Panc1 (cell line): ENCODE results near the gene CCDC107. TPM values are rescaled to one million over a fixed set of nuclear protein-coding genes. Genes with fewer than 3 reads are reported as not detected.

ENCODE experiments used
- ATAC-seq: fragments of 200-7000 bp; cut with Tn5 transposase; 2 replicates; pipeline ENCODE4 v1.9.1; 2020; ENCODE audit warnings: mild to moderate bottlenecking, moderate library complexity
- BruUV-seq: library from RNA; stranded (reverse); fragments of 400-500 nt; replicated peaks from 2 replicates; lab custom pipeline; 2021; lab: Mats Ljungman, UMichigan
- CTCF ChIA-PET: fragments of 300-600 bp; sonication (Branson Sonifier 250); formaldehyde crosslinking; loops from one replicate; lab custom pipeline; 2022; ENCODE audit warnings: antibody characterized with exemption; lab: Charles Lee
- POLR2A ChIA-PET: fragments of 300-600 bp; sonication (Branson Sonifier 250); formaldehyde crosslinking; loops from one replicate; lab custom pipeline; 2022; ENCODE audit warnings: antibody characterized with exemption; lab: Charles Lee
- DNase-seq: peaks from one replicate; pipeline ENCODE4 v3.0.0-alpha.2; 2010; ENCODE audit warnings: low read depth, low spot score
- H3K27ac ChIP-seq: 2 replicates; pipeline ENCODE4 v1.5.1; 2011; ENCODE audit warnings: mild to moderate bottlenecking, low read length, inconsistent platforms
- H3K27me3 ChIP-seq: fragments of 200-500 bp; sonication (Bioruptor generic); 2 replicates; pipeline ENCODE4 v1.6.0; 2014; ENCODE audit warnings: low read length, inconsistent platforms; ENCODE audit not compliant: control insufficient read depth, insufficient read depth
- H3K36me3 ChIP-seq: fragments of 200-500 bp; sonication (Bioruptor generic); 2 replicates; pipeline ENCODE4 v1.5.1; 2014; ENCODE audit warnings: inconsistent platforms, mild to moderate bottlenecking, low read length, moderate library complexity; ENCODE audit not compliant: control insufficient read depth, insufficient read depth
- H3K4me1 ChIP-seq: 2 replicates; pipeline ENCODE4 v1.5.1; 2011; ENCODE audit warnings: inconsistent platforms, mild to moderate bottlenecking, low read length, moderate library complexity; ENCODE audit not compliant: control insufficient read depth, insufficient read depth
- H3K4me3 ChIP-seq, 2 experiments: 2 replicates each; pipeline ENCODE4 v1.5.1; 2011 to 2012; ENCODE audit warnings: low read depth in 2 of 2, low read length in 2 of 2, mild to moderate bottlenecking in 2 of 2, inconsistent platforms in 1 of 2, moderate library complexity in 1 of 2
- H3K9me3 ChIP-seq: fragments of 200-500 bp; sonication (Bioruptor generic); 2 replicates; pipeline ENCODE4 v1.5.1; 2014; ENCODE audit warnings: low read depth, mild to moderate bottlenecking, inconsistent platforms, low read length, moderate library complexity; ENCODE audit not compliant: control insufficient read depth, insufficient read depth
- POLR2AphosphoS5 ChIP-seq: IDR thresholded peaks from 2 replicates; pipeline ENCODE4 v1.6.1; 2012; ENCODE audit warnings: mild to moderate bottlenecking, low read depth, low read length, moderate library complexity
- SIN3A ChIP-seq: IDR thresholded peaks from 2 replicates; pipeline ENCODE4 v1.6.1; 2012; ENCODE audit warnings: low read depth, mild to moderate bottlenecking, low read length, moderate library complexity, borderline replicate concordance; ENCODE audit not compliant: insufficient read depth
- TCF7L2 ChIP-seq: IDR thresholded peaks from 2 replicates; pipeline ENCODE4 v1.6.1; 2011; ENCODE audit warnings: mild to moderate bottlenecking, low read depth, low read length, inconsistent platforms
- in situ Hi-C: cut with HindIII; loops from 2 replicates; pipeline ENCODE4 v1.10.0; 2016; ENCODE audit warnings: low sequenced_read_pairs, low pct_unique_long_range_greater_than_20kb
- intact Hi-C: fragments of 100-400 bp; cut with micrococcal nuclease; formaldehyde crosslinking; loops from one replicate; pipeline ENCODE4 v1.10.0; 2022; ENCODE audit not compliant: unreplicated experiment
- total RNA-seq: library from RNA; stranded (reverse); gene quantifications from one replicate; pipeline ENCODE4 v1.2.1, GENCODE V29; 2021; ENCODE audit not compliant: unreplicated experiment
- TF ChIP-seq, protein P1 (sequence below): fragments of 450-650 bp; IDR thresholded peaks from 2 replicates; pipeline ENCODE4 v1.5.1; 2017; ENCODE audit warnings: mild to moderate bottlenecking
- TF ChIP-seq, protein P2 (sequence below), 2 experiments: IDR thresholded peaks; 2 replicates each; pipeline ENCODE4 v1.6.1; 2011 to 2012; ENCODE audit warnings: low read depth in 2 of 2, control low read depth in 1 of 2, low read length in 1 of 2, mild to moderate bottlenecking in 1 of 2, moderate library complexity in 1 of 2; ENCODE audit not compliant: insufficient read depth in 1 of 2

The CCDC107 gene
- total RNA-seq, 1 experiment from 2014 or later: 39.9 TPM

DNA sequence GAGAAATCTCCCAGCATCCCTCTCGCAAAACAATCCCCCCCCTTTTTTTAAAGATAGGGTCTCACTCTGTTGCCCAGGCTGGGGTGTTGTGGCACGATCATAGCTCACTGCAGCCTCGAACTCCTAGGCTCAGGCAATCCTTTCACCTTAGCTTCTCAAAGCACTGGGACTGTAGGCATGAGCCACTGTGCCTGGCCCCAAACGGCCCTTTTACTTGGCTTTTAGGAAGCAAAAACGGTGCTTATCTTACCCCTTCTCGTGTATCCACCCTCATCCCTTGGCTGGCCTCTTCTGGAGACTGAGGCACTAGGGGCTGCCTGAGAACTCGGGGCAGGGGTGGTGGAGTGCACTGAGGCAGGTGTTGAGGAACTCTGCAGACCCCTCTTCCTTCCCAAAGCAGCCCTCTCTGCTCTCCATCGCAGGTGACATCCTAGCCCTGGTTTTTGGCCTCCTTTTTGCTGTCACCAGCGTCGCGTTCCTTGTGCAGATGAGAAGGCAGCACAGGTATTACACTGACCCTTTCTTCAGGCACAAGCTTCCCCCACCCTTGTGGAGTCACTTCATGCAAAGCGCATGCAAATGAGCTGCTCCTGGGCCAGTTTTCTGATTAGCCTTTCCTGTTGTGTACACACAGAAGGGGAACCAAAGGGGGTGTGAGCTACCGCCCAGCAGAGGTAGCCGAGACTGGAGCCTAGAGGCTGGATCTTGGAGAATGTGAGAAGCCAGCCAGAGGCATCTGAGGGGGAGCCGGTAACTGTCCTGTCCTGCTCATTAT, 22.4 kb downstream of the CCDC107 start:
- ChIA-PET POLR2A (interaction anchor here (0.6 kb wide), 1 partner anchor 367 kb away, joined by 3 read pairs; no protein-coding TSS in a partner anchor), CTCF (interaction anchor here (0.5 to 1.6 kb wide), 2 partner anchors 13 to 19 kb away, joined by 4 to 7 read pairs; no protein-coding TSS in a partner anchor)
- no peaks in the 10 kb centered on the region for H3K27me3 ChIP-seq
- H3K27ac ChIP-seq: no peak overlapping the region; the same call in 1 of the 2 replicates
- peak; percentile 6; the same call in 1 of the 2 replicates for TF ChIP-seq POLR2AphosphoS5
- no peak for TF ChIP-seq SIN3A
- no peaks in the 10 kb centered on the region for H3K36me3 ChIP-seq
- peak; percentile 54 for ATAC-seq
- H3K9me3 ChIP-seq: no peaks in the 10 kb centered on the region
- no TSS peak for BruUV-seq
- no peak overlapping the region for H3K4me3 ChIP-seq
- intact Hi-C loops: no loop called here
- in situ Hi-C loops: no loop called here
- no peak for DNase-seq
- peaks cover 12% of the 10 kb centered on the region; the same call in 1 of the 2 replicates for H3K4me1 ChIP-seq

DNA sequence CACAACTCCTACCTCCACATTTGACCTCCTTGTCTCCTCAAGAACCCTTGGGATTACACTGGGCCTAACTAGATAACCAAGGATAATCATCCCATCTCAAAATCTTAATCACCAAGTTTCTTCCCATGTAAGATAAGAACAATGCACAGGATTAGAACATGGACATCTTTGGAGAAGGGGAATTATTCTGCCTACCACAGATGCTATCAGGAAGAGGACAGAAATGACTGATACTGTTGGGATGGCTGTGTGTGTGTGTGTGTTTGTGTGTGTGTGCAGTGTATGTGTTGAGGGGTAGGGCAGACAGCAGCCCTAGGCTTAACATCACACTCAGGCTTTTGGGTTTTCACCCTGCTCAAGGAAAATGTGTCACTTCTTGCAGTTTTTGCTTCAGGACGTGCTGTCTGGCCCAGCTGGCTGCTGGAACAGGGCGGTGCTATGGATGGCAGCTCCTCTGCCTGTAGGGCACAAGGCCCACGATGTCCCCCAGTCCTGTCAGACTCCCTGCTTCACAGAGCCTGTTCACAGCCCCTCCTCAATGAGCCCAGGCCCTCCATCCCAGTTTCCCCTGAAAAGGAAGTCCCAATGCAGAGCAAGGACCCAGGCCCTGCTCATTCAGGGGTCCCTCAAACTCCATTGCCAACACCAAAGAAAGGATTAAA, 23.4 kb downstream of the CCDC107 start:
- H3K27ac ChIP-seq: peak overlapping the region; percentile 36; the same call in 1 of the 2 replicates
- DNase-seq (no peak), ATAC-seq (peak; percentile 37)
- BruUV-seq: no TSS peak
- H3K27me3 ChIP-seq: no peaks in the 10 kb centered on the region
- no peaks in the 10 kb centered on the region for H3K36me3 ChIP-seq
- peaks cover 12% of the 10 kb centered on the region; the same call in 1 of the 2 replicates for H3K4me1 ChIP-seq
- ChIA-PET POLR2A (no interaction called here), CTCF (no interaction called here)
- 0 out of 2 replicates have a peak, but pooled peaks have one; percentile 44 for TF ChIP-seq POLR2AphosphoS5
- TF ChIP-seq, protein P1, sequence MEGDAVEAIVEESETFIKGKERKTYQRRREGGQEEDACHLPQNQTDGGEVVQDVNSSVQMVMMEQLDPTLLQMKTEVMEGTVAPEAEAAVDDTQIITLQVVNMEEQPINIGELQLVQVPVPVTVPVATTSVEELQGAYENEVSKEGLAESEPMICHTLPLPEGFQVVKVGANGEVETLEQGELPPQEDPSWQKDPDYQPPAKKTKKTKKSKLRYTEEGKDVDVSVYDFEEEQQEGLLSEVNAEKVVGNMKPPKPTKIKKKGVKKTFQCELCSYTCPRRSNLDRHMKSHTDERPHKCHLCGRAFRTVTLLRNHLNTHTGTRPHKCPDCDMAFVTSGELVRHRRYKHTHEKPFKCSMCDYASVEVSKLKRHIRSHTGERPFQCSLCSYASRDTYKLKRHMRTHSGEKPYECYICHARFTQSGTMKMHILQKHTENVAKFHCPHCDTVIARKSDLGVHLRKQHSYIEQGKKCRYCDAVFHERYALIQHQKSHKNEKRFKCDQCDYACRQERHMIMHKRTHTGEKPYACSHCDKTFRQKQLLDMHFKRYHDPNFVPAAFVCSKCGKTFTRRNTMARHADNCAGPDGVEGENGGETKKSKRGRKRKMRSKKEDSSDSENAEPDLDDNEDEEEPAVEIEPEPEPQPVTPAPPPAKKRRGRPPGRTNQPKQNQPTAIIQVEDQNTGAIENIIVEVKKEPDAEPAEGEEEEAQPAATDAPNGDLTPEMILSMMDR: no peak
- TF ChIP-seq, protein P2, sequence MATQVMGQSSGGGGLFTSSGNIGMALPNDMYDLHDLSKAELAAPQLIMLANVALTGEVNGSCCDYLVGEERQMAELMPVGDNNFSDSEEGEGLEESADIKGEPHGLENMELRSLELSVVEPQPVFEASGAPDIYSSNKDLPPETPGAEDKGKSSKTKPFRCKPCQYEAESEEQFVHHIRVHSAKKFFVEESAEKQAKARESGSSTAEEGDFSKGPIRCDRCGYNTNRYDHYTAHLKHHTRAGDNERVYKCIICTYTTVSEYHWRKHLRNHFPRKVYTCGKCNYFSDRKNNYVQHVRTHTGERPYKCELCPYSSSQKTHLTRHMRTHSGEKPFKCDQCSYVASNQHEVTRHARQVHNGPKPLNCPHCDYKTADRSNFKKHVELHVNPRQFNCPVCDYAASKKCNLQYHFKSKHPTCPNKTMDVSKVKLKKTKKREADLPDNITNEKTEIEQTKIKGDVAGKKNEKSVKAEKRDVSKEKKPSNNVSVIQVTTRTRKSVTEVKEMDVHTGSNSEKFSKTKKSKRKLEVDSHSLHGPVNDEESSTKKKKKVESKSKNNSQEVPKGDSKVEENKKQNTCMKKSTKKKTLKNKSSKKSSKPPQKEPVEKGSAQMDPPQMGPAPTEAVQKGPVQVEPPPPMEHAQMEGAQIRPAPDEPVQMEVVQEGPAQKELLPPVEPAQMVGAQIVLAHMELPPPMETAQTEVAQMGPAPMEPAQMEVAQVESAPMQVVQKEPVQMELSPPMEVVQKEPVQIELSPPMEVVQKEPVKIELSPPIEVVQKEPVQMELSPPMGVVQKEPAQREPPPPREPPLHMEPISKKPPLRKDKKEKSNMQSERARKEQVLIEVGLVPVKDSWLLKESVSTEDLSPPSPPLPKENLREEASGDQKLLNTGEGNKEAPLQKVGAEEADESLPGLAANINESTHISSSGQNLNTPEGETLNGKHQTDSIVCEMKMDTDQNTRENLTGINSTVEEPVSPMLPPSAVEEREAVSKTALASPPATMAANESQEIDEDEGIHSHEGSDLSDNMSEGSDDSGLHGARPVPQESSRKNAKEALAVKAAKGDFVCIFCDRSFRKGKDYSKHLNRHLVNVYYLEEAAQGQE (IDR thresholded peaks at IDR 0.05; ENCODE audit: insufficient read depth in 1 of 2, low read depth in 2 of 2, low read length in 1 of 2): no peak
- intact Hi-C loops (no loop called here), in situ Hi-C loops (no loop called here)
- H3K9me3 ChIP-seq: no peaks in the 10 kb centered on the region
- H3K4me3 ChIP-seq: no peak overlapping the region

DNA sequence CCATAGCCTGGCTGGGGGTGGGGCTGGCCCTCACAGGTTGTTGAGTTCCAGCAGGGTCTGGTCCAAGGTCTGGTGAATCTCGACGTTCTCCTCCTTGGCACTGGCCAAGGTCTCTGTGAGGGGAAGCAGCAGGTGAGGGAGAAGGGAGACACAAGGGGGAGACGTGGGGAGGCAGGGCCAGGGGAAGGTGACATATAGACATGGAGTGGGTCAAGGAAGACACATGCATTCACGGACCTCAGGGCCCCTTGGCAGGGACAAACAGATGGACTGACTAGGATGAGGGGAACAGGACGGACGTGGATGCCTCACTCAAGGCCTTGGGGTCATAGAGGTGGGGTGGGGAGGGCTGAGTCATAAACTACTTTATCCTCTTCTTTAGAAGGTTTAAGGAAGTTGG, 24.0 kb downstream of the CCDC107 start:
- in situ Hi-C loops: no loop called here
- H3K36me3 ChIP-seq: 0 out of 2 replicates have a peak, but pooled peaks cover 3% of the 10 kb centered on the region
- ChIA-PET CTCF (no interaction called here), POLR2A (no interaction called here)
- intact Hi-C loops: no loop called here
- no peaks in the 10 kb centered on the region for H3K27me3 ChIP-seq
- H3K4me3 ChIP-seq: no peak overlapping the region
- peaks cover 16% of the 10 kb centered on the region for H3K4me1 ChIP-seq
- H3K27ac ChIP-seq: no peak overlapping the region
- DNase-seq (no peak), ATAC-seq (peak; percentile 9)
- H3K9me3 ChIP-seq: no peaks in the 10 kb centered on the region
- no TSS peak for BruUV-seq
- TF ChIP-seq TCF7L2 (no peak), SIN3A (no peak), POLR2AphosphoS5 (no peak)
- TF ChIP-seq, protein P2 (IDR thresholded peaks at IDR 0.05; ENCODE audit: insufficient read depth in 1 of 2, low read depth in 2 of 2, low read length in 1 of 2): no peak
- TF ChIP-seq, protein P1: no peak
